WTC11 (cell line): ENCODE data around the gene NPAS2. TPM values are rescaled to one million over a fixed set of nuclear protein-coding genes. Genes with fewer than 3 reads are reported as not detected.

Source experiments
- ATAC-seq: fragments of 200-7000 bp; cut with Tn5 transposase; 2 replicates; pipeline ENCODE4 v1.10.0; 2021; ENCODE audit warnings: mild to moderate bottlenecking, moderate library complexity
- CTCF ChIA-PET: fragments of 300-600 bp; sonication (Branson Sonifier 250); formaldehyde crosslinking; loops from one replicate; lab custom pipeline; 2021; ENCODE audit warnings: antibody characterized with exemption; lab: Charles Lee
- POLR2A ChIA-PET: fragments of 350-600 bp; sonication (Branson Sonifier 250); formaldehyde crosslinking; loops from one replicate; lab custom pipeline; 2021; ENCODE audit warnings: antibody characterized with exemption; lab: Charles Lee
- DNase-seq: peaks from one replicate; pipeline ENCODE4 v3.0.0; 2021; ENCODE audit warnings: low spot score
- H3K27ac Mint-ChIP-seq: 2 replicates; pipeline ENCODE4 v1.8.0; 2021; ENCODE audit warnings: mixed read lengths
- H3K27me3 Mint-ChIP-seq: 2 replicates; pipeline ENCODE4 v1.8.0; 2021; ENCODE audit warnings: low read depth, mild to moderate bottlenecking, moderate library complexity, mixed read lengths
- H3K36me3 Mint-ChIP-seq: 2 replicates; pipeline ENCODE4 v1.8.0; 2021; ENCODE audit warnings: mixed read lengths
- H3K4me1 Mint-ChIP-seq: 2 replicates; pipeline ENCODE4 v1.8.0; 2022; ENCODE audit warnings: mixed read lengths
- H3K4me3 Mint-ChIP-seq: 2 replicates; pipeline ENCODE4 v1.8.0; 2021; ENCODE audit warnings: mild to moderate bottlenecking, moderate library complexity, mixed read lengths
- H3K9me3 Mint-ChIP-seq: 2 replicates; pipeline ENCODE4 v1.8.0; 2021; ENCODE audit warnings: mixed read lengths
- AR ChIP-seq: fragments of 250-450 bp; sonication (Bioruptor Pico); IDR thresholded peaks from 2 replicates; pipeline ENCODE4 v1.9.0; 2021; ENCODE audit warnings: mild to moderate bottlenecking
- ATF1 ChIP-seq: sonication (generic); formaldehyde crosslinking; IDR thresholded peaks from 2 replicates; pipeline ENCODE4 v1.8.1; 2023; ENCODE audit warnings: mild to moderate bottlenecking, moderate library complexity, missing genetic modification reagents
- CDX4 ChIP-seq: fragments of 250-450 bp; sonication (Bioruptor Pico); IDR thresholded peaks from 2 replicates; pipeline ENCODE4 v1.9.0; 2021; ENCODE audit warnings: moderate library complexity, mild to moderate bottlenecking, inconsistent platforms, borderline replicate concordance
- CTCF ChIP-seq: fragments of 200-600 bp; IDR thresholded peaks from 2 replicates; pipeline ENCODE4 v1.8.0; 2022; ENCODE audit warnings: antibody characterized with exemption
- GABPB1 ChIP-seq: sonication (generic); formaldehyde crosslinking; IDR thresholded peaks from 2 replicates; pipeline ENCODE4 v1.8.1; 2023; ENCODE audit warnings: mild to moderate bottlenecking, missing genetic modification reagents
- IRF2 ChIP-seq: sonication (generic); formaldehyde crosslinking; IDR thresholded peaks from 2 replicates; pipeline ENCODE4 v1.8.0; 2022; ENCODE audit warnings: low read depth, missing genetic modification reagents, borderline replicate concordance
- JAZF1 ChIP-seq: fragments of 250-450 bp; sonication (Bioruptor Pico); IDR thresholded peaks from 2 replicates; pipeline ENCODE4 v1.9.0; 2021; ENCODE audit warnings: moderate library complexity, mild to moderate bottlenecking, inconsistent platforms
- NFATC4 ChIP-seq: fragments of 250-450 bp; sonication (Bioruptor Pico); IDR thresholded peaks from 2 replicates; pipeline ENCODE4 v1.9.0; 2021; ENCODE audit warnings: mild to moderate bottlenecking
- NR2C2 ChIP-seq: sonication (generic); formaldehyde crosslinking; IDR thresholded peaks from 2 replicates; pipeline ENCODE4 v1.8.0; 2022; ENCODE audit warnings: mild to moderate bottlenecking, missing genetic modification reagents
- OVOL2 ChIP-seq: fragments of 250-450 bp; sonication (Bioruptor Pico); IDR thresholded peaks from 2 replicates; pipeline ENCODE4 v1.9.0; 2021; ENCODE audit warnings: mild to moderate bottlenecking, borderline replicate concordance
- RELA ChIP-seq: sonication (generic); formaldehyde crosslinking; IDR thresholded peaks from 2 replicates; pipeline ENCODE4 v1.8.1; 2022; ENCODE audit warnings: missing genetic modification reagents, mild to moderate bottlenecking, borderline replicate concordance
- SMAD3 ChIP-seq: sonication (generic); formaldehyde crosslinking; IDR thresholded peaks from 2 replicates; pipeline ENCODE4 v1.8.0; 2022; ENCODE audit warnings: missing genetic modification reagents, mild to moderate bottlenecking, borderline replicate concordance
- TCF7 ChIP-seq: sonication (generic); formaldehyde crosslinking; IDR thresholded peaks from 2 replicates; pipeline ENCODE4 v1.8.0; 2022; ENCODE audit warnings: mild to moderate bottlenecking, low read depth, missing genetic modification reagents, moderate library complexity
- TEAD1 ChIP-seq: sonication (generic); formaldehyde crosslinking; IDR thresholded peaks from 2 replicates; pipeline ENCODE4 v1.8.0; 2022; ENCODE audit warnings: mild to moderate bottlenecking, missing genetic modification reagents
- ZNF138 ChIP-seq: sonication (generic); formaldehyde crosslinking; conservative IDR thresholded peaks from 2 replicates; pipeline ENCODE4 v1.8.1; 2022; ENCODE audit warnings: mild to moderate bottlenecking, moderate library complexity, missing genetic modification reagents
- ZNF219 ChIP-seq: sonication (generic); formaldehyde crosslinking; IDR thresholded peaks from 2 replicates; pipeline ENCODE4 v1.8.0; 2023; ENCODE audit warnings: missing genetic modification reagents, mild to moderate bottlenecking, borderline replicate concordance
- ZNF317 ChIP-seq: sonication (generic); formaldehyde crosslinking; IDR thresholded peaks from 2 replicates; pipeline ENCODE4 v1.8.1; 2023; ENCODE audit warnings: low read depth, mild to moderate bottlenecking, moderate library complexity, missing genetic modification reagents, borderline replicate concordance
- ZNF423 ChIP-seq: fragments of 250-450 bp; sonication (Bioruptor Pico); IDR thresholded peaks from 2 replicates; pipeline ENCODE4 v2.1.2; 2022; ENCODE audit warnings: mild to moderate bottlenecking, moderate library complexity
- ZNF532 ChIP-seq: fragments of 250-450 bp; sonication (Bioruptor Pico); IDR thresholded peaks from 2 replicates; pipeline ENCODE4 v1.9.0; 2021; ENCODE audit warnings: mild to moderate bottlenecking, borderline replicate concordance
- ZSCAN18 ChIP-seq: fragments of 250-450 bp; sonication (Bioruptor Pico); IDR thresholded peaks from 2 replicates; pipeline ENCODE4 v2.1.2; 2022; ENCODE audit warnings: mild to moderate bottlenecking, moderate library complexity
- total RNA-seq: library from RNA; stranded (reverse); gene quantifications from 3 replicates; pipeline ENCODE4 v1.2.3, GENCODE V29; 2021

The NPAS2 gene
- total RNA-seq, 1 experiment from 2014 or later, result 2.6 TPM

- POLR2A ChIA-PET, result no interaction called here
- TF ChIP-seq OVOL2 (CRISPR knock-in tag), result no peak
- no peak for TF ChIP-seq ATF1 (CRISPR knock-in tag)
- TF ChIP-seq RELA (CRISPR knock-in tag), result no peak
- no peak for TF ChIP-seq NR2C2 (CRISPR knock-in tag)
- TF ChIP-seq ZNF423 (CRISPR knock-in tag), result no peak
- no peak for TF ChIP-seq ZNF317 (CRISPR knock-in tag)
- no peak for TF ChIP-seq ZNF219 (CRISPR knock-in tag)
- TF ChIP-seq SMAD3, result no peak
- TF ChIP-seq TEAD1, result no peak
- TF ChIP-seq CTCF, result no peak
- no peak for TF ChIP-seq IRF2 (CRISPR knock-in tag)
- TF ChIP-seq ZNF532 (CRISPR knock-in tag), result no peak
- TF ChIP-seq JAZF1 (CRISPR knock-in tag), result no peak
- TF ChIP-seq TCF7 (CRISPR knock-in tag), result no peak
- TF ChIP-seq AR (CRISPR knock-in tag), result no peak
- TF ChIP-seq GABPB1, result no peak
- no peak for TF ChIP-seq ZNF138 (CRISPR knock-in tag)
- no peak for TF ChIP-seq CDX4 (CRISPR knock-in tag)
- TF ChIP-seq ZSCAN18, result no peak
- no peak for TF ChIP-seq NFATC4
- ATAC-seq, result no peak
- H3K9me3 Mint-ChIP-seq, result peaks cover 9% of the 10 kb centered on the region; the same call in 1 of the 2 replicates
- no peak overlapping the region for H3K4me3 Mint-ChIP-seq
- CTCF ChIA-PET, result no interaction called here
- no peaks in the 10 kb centered on the region for H3K36me3 Mint-ChIP-seq
- no peak for DNase-seq
- peaks cover 31% of the 10 kb centered on the region for H3K27me3 Mint-ChIP-seq
- H3K4me1 Mint-ChIP-seq, result peaks cover 47% of the 10 kb centered on the region
- H3K27ac Mint-ChIP-seq, result no peak overlapping the region
Observed at GRCh38 chr2:100813527-100813926, 6.4 kb upstream of the NPAS2 start.
